ENCODE data around the gene SOX18. TPM values are rescaled to one million over a fixed set of nuclear protein-coding genes. Genes with fewer than 3 reads are reported as not detected.

SOX18 gene
- total RNA-seq, 1 experiment from 2014 or later: not detected

DNA sequence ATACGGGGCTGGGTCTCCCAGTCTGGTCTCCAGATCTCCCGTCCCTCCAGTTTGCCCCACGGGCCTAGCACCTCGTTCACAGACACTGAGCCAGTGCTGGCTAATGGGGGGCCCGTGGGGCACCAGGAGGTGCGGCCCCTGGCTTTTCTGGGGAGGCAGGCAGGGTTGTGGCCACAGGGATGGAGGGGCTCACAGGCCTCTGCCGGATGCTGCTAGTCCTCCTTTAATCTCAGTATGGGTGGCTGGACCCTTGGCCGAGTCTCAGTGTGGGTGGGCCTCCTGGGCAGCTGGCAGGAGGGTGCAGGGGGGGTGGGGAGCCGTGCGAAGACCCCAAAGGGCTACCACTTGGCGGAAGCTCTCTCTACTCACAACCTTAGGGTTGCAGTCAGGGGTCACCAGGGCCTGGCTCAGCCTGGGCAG is 1.6 kb upstream of the SOX18 start:
- Histone ChIP-seq H3K4me2 (ENCODE audit: low read depth, low read length, poor library complexity, severe bottlenecking) (no peak overlapping the region), H4K20me1 (ENCODE audit: insufficient read depth, low read depth, low read length) (no peaks in the 10 kb centered on the region; the same call in 1 of the 2 replicates), H3K27me3 (ENCODE audit: low read length) (no peaks in the 10 kb centered on the region), H3K9me3 (ENCODE audit: low read length) (no peaks in the 10 kb centered on the region), H3K79me2 (ENCODE audit: low read length) (no peaks in the 10 kb centered on the region), H3K36me3 (ENCODE audit: insufficient read depth, low read length) (no peaks in the 10 kb centered on the region), H2AFZ (ENCODE audit: low read length) (no peak overlapping the region), H3K9ac (ENCODE audit: low read length) (no peak overlapping the region), H3K9me2 (replicated peaks; ENCODE audit: insufficient read depth, low read length) (no peaks in the 10 kb centered on the region), H3K27ac (ENCODE audit: low read length) (no peak overlapping the region), H3K4me1 (ENCODE audit: low read length) (peaks cover 24% of the 10 kb centered on the region), H3K4me3 (ENCODE audit: low read length) (no peak overlapping the region)
- DNase-seq: no peak

DNA sequence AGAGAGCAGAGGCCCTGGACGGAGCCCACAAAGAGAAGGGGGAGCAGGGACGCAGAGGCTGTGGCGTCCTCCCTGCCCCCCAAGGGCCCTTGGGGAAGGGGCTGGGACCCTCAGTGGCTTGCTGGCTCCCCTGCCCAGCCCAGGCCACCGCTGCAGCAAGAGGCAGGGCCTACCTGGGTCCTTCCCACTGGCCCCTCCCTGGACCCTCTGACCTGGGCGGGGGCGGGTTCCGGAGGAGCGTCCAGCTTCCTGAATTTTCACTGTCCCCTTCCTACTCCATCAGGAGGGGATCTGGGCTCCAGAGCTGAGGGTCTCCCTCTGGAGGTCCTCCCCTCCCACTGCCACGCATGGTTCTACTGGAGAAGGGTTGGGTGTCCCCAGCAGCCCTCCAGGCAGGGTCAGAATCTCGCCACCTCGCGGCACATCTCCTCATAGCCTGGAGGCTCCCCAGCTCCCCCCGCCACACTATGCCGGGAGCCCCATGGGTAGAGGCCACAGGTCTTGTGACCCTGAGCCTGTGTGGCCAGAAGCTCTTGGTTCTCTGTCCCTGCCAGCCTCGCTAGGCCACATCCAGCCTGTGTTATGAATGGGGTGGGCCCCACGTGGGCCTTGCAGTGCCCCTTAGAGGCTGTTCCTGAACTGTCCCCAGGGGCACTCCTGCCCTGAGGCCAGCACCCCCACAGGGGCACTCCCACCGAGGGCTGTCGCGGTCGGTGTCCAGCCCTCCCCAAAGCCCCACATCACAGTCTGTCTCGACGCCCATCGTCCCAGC is 1.0 kb upstream of the SOX18 start:
- Histone ChIP-seq H3K27ac (ENCODE audit: low read length) (no peak overlapping the region), H3K79me2 (ENCODE audit: low read length) (no peaks in the 10 kb centered on the region), H3K9ac (ENCODE audit: low read length) (peak overlapping the region; percentile 23; the same call in 1 of the 2 replicates), H3K9me2 (replicated peaks; ENCODE audit: insufficient read depth, low read length) (no peaks in the 10 kb centered on the region), H4K20me1 (ENCODE audit: insufficient read depth, low read depth, low read length) (no peaks in the 10 kb centered on the region; the same call in 1 of the 2 replicates), H3K9me3 (ENCODE audit: low read length) (no peaks in the 10 kb centered on the region), H2AFZ (ENCODE audit: low read length) (no peak overlapping the region), H3K27me3 (ENCODE audit: low read length) (no peaks in the 10 kb centered on the region), H3K4me1 (ENCODE audit: low read length) (peaks cover 24% of the 10 kb centered on the region), H3K4me2 (ENCODE audit: low read depth, low read length, poor library complexity, severe bottlenecking) (peak overlapping the region; percentile 58), H3K4me3 (ENCODE audit: low read length) (no peak overlapping the region; the same call in 1 of the 2 replicates), H3K36me3 (ENCODE audit: insufficient read depth, low read length) (no peaks in the 10 kb centered on the region)
- DNase-seq: no peak

DNA sequence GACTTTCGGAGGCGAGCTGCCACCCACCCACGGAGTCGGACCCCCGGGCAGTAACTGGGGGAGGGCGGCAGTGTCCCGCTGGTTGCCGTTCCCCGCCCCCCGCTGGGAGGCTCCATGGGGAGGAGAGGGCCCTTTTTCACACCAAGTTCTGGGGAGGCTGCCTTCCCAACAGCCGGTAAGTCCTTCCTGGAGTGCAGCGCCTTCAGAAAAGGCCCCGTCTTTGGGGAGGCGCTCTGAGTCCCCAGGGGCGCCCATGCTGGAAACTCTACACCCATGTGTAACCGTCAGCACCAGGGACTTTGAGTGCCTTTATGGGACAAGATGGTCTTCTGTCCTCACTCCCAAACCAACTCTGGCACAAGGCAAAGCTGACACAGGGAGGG is 430 bp upstream of the SOX18 start:
- Histone ChIP-seq H4K20me1 (ENCODE audit: insufficient read depth, low read depth, low read length) (no peaks in the 10 kb centered on the region; the same call in 1 of the 2 replicates), H3K9ac (ENCODE audit: low read length) (peak overlapping the region; percentile 23; the same call in 1 of the 2 replicates), H3K9me2 (replicated peaks; ENCODE audit: insufficient read depth, low read length) (no peaks in the 10 kb centered on the region), H3K27me3 (ENCODE audit: low read length) (no peaks in the 10 kb centered on the region), H3K4me3 (ENCODE audit: low read length) (no peak overlapping the region; the same call in 1 of the 2 replicates), H3K27ac (ENCODE audit: low read length) (no peak overlapping the region), H3K4me2 (ENCODE audit: low read depth, low read length, poor library complexity, severe bottlenecking) (peak overlapping the region; percentile 58), H3K4me1 (ENCODE audit: low read length) (peaks cover 19% of the 10 kb centered on the region), H3K36me3 (ENCODE audit: insufficient read depth, low read length) (no peaks in the 10 kb centered on the region), H3K79me2 (ENCODE audit: low read length) (no peaks in the 10 kb centered on the region), H2AFZ (ENCODE audit: low read length) (no peak overlapping the region), H3K9me3 (ENCODE audit: low read length) (no peaks in the 10 kb centered on the region)
- peak; percentile 79 for DNase-seq

DNA sequence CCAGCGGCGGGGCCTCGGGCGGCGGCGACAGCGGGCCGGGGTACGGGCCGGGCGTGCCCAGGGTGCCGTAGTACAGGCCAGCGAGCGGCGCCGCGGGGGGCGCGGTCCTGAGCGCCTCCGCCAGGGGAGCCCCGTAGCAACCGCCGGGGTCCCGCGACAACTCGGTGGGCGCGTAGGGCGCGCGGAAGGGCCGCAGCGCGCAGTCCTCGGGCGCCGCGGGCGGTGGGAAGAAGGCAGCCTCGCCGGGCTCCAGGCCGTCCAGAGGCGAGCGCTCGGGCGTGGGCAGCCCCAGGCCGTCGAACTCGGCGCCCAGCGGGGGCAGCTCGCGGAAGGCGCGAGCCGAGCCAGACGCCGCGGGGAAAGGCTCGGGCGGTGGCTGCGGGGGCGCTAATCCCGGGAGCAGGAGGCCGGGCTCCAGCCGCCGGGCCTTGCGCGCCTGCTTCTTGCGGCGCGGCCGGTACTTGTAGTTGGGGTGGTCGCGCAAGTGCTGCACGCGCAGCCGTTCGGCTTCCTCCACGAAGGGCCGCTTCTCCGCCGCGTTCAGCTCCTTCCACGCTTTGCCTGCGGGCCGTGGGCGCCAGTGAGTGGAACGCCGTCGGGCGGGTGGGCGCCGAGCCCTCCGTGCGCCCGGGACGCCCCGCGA is 916 bp downstream of the SOX18 start:
- no peak overlapping the region for H3K9ac ChIP-seq (ENCODE audit: low read length)
- no peak for DNase-seq
- H3K27ac ChIP-seq (ENCODE audit: low read length): no peak overlapping the region
- no peaks in the 10 kb centered on the region for H3K36me3 ChIP-seq (ENCODE audit: insufficient read depth, low read length)
- no peak overlapping the region for H3K4me3 ChIP-seq (ENCODE audit: low read length)
- H3K4me1 ChIP-seq (ENCODE audit: low read length): peaks cover 16% of the 10 kb centered on the region
- no peak overlapping the region for H2AFZ ChIP-seq (ENCODE audit: low read length)
- H3K79me2 ChIP-seq (ENCODE audit: low read length): no peaks in the 10 kb centered on the region
- no peak overlapping the region for H3K4me2 ChIP-seq (ENCODE audit: low read depth, low read length, poor library complexity, severe bottlenecking)
- no peaks in the 10 kb centered on the region for H3K9me2 ChIP-seq (replicated peaks; ENCODE audit: insufficient read depth, low read length)
- no peaks in the 10 kb centered on the region; the same call in 1 of the 2 replicates for H4K20me1 ChIP-seq (ENCODE audit: insufficient read depth, low read depth, low read length)
- no peaks in the 10 kb centered on the region for H3K27me3 ChIP-seq (ENCODE audit: low read length)
- H3K9me3 ChIP-seq (ENCODE audit: low read length): no peaks in the 10 kb centered on the region

DNA sequence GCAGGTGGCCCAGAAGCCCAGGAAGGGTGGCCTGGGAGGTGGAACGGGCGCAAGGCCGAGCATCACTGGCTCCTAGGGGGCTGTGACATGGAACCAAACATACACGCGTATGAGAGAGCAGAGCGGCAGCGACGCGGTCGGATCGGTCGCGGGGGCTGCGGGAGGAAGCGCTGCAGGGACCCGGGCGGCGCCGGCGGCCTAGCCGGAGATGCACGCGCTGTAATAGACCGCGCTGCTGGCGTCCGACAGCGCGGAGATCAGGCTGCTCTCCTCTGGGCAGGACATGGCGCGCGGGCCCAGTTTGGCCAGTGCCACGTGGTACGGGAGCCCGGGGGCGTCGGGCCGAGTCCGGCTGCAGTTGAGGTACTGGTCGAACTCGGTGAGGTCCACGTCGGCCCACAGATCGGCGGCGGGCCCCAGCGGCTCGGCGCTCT is 1.5 kb downstream of the SOX18 start:
- Histone ChIP-seq H3K9me3 (ENCODE audit: low read length) (no peaks in the 10 kb centered on the region), H3K4me1 (ENCODE audit: low read length) (peaks cover 16% of the 10 kb centered on the region), H3K9ac (ENCODE audit: low read length) (no peak overlapping the region), H3K27me3 (ENCODE audit: low read length) (no peaks in the 10 kb centered on the region), H3K9me2 (replicated peaks; ENCODE audit: insufficient read depth, low read length) (no peaks in the 10 kb centered on the region), H3K27ac (ENCODE audit: low read length) (no peak overlapping the region), H4K20me1 (ENCODE audit: insufficient read depth, low read depth, low read length) (no peaks in the 10 kb centered on the region; the same call in 1 of the 2 replicates), H2AFZ (ENCODE audit: low read length) (no peak overlapping the region), H3K36me3 (ENCODE audit: insufficient read depth, low read length) (no peaks in the 10 kb centered on the region), H3K4me3 (ENCODE audit: low read length) (no peak overlapping the region), H3K79me2 (ENCODE audit: low read length) (no peaks in the 10 kb centered on the region), H3K4me2 (ENCODE audit: low read depth, low read length, poor library complexity, severe bottlenecking) (no peak overlapping the region)
- DNase-seq: no peak

DNA sequence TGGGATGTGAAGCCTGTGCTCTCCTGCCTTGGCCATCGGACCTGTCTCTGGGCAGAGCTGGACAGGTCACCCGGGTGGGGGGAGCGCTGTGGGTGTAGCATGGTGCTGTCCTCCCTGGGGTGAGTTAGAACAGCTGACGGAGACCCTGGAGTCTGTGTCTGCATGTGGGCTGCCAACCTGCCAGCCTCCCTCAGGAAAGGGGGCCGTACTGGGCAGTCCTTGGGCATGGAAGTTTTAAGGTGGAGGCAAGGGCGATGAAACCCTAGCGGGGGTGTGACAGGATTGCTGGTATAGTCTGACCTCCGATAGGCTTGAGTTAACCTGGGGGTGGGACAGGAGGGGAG is 2.4 kb downstream of the SOX18 start:
- H2AFZ ChIP-seq (ENCODE audit: low read length): no peak overlapping the region

DNA sequence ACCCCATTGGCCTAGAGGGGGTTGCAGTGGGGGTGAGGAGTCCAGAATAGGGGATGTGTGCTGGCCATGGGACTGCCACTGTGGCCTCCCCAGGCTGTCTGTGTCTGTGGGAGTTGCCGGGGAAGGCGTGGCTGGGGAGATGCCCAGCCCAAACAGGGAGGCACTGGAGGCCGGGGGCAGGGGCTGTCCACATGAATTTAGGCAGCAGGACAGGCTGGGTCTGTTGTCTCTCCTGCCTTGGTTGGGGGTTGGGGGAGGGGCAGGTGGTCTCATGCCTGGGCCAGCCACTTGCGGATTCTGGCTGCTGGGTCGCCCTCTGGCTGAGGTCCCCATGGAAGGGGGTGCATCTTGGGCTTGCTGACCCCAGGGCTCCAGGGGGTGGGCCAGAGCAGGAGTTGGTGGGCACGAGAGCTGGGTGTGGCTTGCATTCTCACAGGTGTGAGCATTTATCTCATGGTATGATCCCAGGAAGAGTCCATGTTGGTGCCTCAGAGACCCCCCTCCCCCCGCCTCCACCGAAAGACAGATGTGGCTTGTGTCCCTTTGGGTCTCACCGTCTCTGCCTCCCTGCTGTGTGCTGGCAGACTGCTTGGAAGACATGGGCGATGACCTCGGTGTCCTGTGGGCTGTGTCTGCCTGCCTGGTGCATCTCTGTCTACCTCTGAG is 4.0 kb downstream of the SOX18 start:
- H3K27me3 ChIP-seq (ENCODE audit: low read length): no peaks in the 10 kb centered on the region
- H3K9ac ChIP-seq (ENCODE audit: low read length): no peak overlapping the region

More for the DNA sequence above, 2.4 kb downstream of the SOX18 start:
- H3K9me3 ChIP-seq (ENCODE audit: low read length): no peaks in the 10 kb centered on the region
- H3K9ac ChIP-seq (ENCODE audit: low read length): no peak overlapping the region
- H3K9me2 ChIP-seq (replicated peaks; ENCODE audit: insufficient read depth, low read length): no peaks in the 10 kb centered on the region
- H3K4me1 ChIP-seq (ENCODE audit: low read length): peaks cover 16% of the 10 kb centered on the region
- H3K4me2 ChIP-seq (ENCODE audit: low read depth, low read length, poor library complexity, severe bottlenecking): no peak overlapping the region
- no peaks in the 10 kb centered on the region; the same call in 1 of the 2 replicates for H4K20me1 ChIP-seq (ENCODE audit: insufficient read depth, low read depth, low read length)
- H3K79me2 ChIP-seq (ENCODE audit: low read length): no peaks in the 10 kb centered on the region
- no peaks in the 10 kb centered on the region for H3K36me3 ChIP-seq (ENCODE audit: insufficient read depth, low read length)
- no peak overlapping the region for H3K4me3 ChIP-seq (ENCODE audit: low read length)
- no peak for DNase-seq
- H3K27me3 ChIP-seq (ENCODE audit: low read length): no peaks in the 10 kb centered on the region
- H3K27ac ChIP-seq (ENCODE audit: low read length): no peak overlapping the region

More for the DNA sequence above, 4.0 kb downstream of the SOX18 start:
- H3K4me2 ChIP-seq (ENCODE audit: low read depth, low read length, poor library complexity, severe bottlenecking): no peak overlapping the region
- H3K9me2 ChIP-seq (replicated peaks; ENCODE audit: insufficient read depth, low read length): no peaks in the 10 kb centered on the region
- H3K4me3 ChIP-seq (ENCODE audit: low read length): no peak overlapping the region
- no peak overlapping the region for H3K27ac ChIP-seq (ENCODE audit: low read length)
- no peaks in the 10 kb centered on the region for H3K79me2 ChIP-seq (ENCODE audit: low read length)
- no peaks in the 10 kb centered on the region; the same call in 1 of the 2 replicates for H4K20me1 ChIP-seq (ENCODE audit: insufficient read depth, low read depth, low read length)
- peaks cover 9% of the 10 kb centered on the region for H3K4me1 ChIP-seq (ENCODE audit: low read length)
- no peaks in the 10 kb centered on the region for H3K9me3 ChIP-seq (ENCODE audit: low read length)
- no peaks in the 10 kb centered on the region for H3K36me3 ChIP-seq (ENCODE audit: insufficient read depth, low read length)
- no peak overlapping the region for H2AFZ ChIP-seq (ENCODE audit: low read length)
- DNase-seq: no peak
